Skin epidermis (tissue), 12 donors: ENCODE data around the gene MRPL20.
A peak's percentile ranks its signal among the peaks of the same experiment; 100 is the strongest.
"Not testable (repeated sequence)": the region's sequence is repeated elsewhere in the genome, so short reads cannot be mapped to it uniquely, and the experiment has no call there.

Experiments used
- H3K27ac ChIP-seq, 21 experiments: fragments of 200-600 bp; sonication (generic) in 11 of 21; one replicate each; pipeline ENCODE4 v1.5.0; 2020; ENCODE audit warnings: mild to moderate bottlenecking in 3 of 21, inconsistent platforms in 2 of 21, moderate library complexity in 2 of 21
- H3K4me3 ChIP-seq, 7 experiments: fragments of 200-600 bp; sonication (generic) in 2 of 7; one replicate each; pipeline ENCODE4 v1.5.0; 2020; ENCODE audit warnings: inconsistent platforms in 2 of 7, mild to moderate bottlenecking in 2 of 7, moderate library complexity in 1 of 7

The MRPL20 gene

DNA sequence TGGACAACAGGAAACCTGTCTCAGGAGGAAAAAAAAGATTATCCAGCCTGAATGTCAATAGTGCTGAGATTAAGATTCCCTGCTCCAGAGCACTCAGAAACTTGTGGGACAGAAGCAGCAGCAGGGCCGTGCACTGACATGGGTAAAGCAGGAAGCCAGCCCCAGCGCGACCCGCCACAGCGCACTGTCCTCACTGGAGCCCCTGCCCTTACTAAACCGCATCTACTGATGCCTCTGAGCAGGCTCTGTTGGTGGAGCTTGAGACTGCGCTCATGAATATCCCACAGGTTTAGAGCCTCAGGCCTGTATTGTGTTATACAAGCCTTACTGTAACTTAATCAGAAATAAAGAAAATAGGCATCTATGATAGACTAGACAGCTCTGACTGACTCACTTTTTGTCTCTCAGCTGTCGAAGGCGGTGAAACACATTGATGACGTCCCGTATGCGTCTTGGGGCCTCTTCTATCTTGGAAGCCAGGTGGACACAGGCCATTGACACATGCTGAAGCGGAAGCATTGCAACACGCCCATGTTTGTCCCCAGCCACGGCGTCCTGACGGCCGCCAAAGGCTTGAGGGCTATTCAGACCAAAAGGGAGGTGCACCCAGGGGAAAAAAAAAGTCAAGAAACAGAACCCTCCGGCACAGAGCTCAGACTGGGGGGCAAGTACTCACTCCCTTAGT lies 9.1 kb downstream of the MRPL20 start:
- H3K4me3 ChIP-seq = peak overlapping the region; percentile 72 to 100 (median 94)
- H3K27ac ChIP-seq = peak overlapping the region in 20 of 21 experiments; percentile 64 to 99 (median 96)

DNA sequence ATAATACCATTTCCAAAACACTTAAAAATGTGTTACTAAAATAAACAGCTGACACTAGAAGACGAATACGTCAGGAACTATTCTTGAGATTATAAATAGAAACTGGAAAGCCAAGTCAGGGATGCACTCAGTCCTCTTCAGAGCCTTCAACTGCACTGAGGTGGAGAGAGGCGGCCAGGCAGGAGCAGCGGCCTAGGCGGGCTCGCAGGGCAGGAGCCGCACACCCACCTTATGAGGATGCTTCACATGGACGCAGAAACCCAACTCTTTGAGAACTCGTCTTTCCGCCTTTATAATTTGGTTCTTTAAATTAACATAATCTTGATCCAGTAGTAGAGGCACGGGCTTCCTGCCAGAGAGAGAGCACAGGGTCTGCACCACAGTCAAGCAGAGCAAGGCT lies 11.9 kb downstream of the MRPL20 start:
- Histone ChIP-seq H3K4me3 (no peak overlapping the region), H3K27ac (no peak overlapping the region)

DNA sequence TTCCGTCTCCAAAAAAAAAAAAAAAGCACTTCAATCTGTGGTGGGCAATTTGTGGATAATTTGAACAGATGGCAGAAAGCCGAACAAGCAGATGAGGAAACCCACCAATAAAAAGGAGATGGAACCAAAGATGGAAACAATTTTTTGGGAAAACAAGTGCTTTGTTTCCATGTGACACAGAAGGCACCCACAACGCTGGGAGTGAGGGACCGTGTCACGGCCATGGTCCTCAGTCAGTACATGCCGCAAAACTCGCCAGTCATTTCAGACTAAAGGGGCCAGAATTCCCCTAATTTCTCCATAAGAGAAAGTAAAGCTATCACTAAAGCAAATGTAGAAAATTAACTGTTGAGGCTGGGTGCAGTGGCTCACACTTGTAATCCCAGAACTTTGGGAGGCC lies 13.0 kb downstream of the MRPL20 start:
- no peak overlapping the region for H3K4me3 ChIP-seq
- H3K27ac ChIP-seq = no peak overlapping the region

DNA sequence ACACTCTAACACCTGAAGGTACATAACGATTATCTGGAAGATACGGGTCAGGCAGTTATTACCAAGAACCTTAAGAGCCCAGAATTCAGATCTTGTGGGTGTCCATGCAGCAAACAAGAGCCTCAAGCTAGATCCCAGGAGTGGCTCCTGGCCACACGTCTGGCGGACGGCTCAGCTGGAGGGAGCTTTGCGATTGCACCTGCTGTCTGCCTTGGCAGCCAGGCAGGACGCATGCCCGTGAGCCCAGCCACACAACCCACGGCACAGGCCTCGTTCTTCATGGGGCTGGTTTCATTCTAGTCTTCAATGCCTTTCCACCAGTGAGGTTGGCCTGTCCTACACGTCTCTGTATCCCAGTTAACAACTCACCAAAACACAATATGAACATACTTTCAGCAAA lies 13.7 kb downstream of the MRPL20 start:
- Histone ChIP-seq H3K27ac (no peak overlapping the region), H3K4me3 (no peak overlapping the region)

DNA sequence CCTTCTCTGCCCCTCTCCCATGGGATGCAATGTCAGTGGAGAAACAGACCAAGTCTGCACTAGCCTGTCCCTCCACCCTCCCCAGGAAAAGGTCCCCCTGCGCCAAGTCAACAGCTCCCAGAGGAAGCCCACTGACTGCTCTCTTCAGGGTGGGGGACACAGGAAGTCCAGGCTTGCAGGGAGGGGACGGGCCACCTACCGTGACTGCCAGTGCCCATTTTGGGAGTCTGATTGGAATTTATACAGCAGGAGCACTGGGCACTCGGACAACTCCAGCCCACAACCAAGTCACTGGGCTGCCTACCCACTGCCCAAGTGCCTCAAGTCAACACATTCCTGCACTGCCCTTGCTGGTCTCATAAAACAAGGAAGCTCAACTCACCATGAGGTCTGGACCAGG lies 14.1 kb downstream of the MRPL20 start:
- Histone ChIP-seq H3K27ac (no peak overlapping the region), H3K4me3 (no peak overlapping the region)

DNA sequence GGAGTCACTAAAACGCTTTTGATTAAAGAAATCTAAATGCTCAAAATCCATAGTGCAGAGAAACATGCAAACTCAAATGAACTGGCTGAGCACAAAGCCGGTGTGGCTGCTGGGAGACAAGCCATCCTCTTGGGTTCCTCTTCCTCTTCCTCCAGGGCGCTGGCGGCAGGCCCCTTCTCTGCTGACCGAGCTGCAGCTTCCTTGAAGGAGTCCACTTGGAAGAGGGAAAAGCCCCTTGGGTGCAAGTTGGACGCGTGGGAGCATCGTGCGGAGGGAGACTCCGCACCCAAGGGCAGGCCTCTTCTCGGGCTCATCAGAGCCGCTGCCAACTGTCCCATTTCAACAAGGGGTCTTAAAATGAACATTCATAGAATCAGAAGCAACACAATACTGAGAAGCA lies 15.9 kb downstream of the MRPL20 start:
- Histone ChIP-seq H3K27ac (no peak overlapping the region), H3K4me3 (no peak overlapping the region)

DNA sequence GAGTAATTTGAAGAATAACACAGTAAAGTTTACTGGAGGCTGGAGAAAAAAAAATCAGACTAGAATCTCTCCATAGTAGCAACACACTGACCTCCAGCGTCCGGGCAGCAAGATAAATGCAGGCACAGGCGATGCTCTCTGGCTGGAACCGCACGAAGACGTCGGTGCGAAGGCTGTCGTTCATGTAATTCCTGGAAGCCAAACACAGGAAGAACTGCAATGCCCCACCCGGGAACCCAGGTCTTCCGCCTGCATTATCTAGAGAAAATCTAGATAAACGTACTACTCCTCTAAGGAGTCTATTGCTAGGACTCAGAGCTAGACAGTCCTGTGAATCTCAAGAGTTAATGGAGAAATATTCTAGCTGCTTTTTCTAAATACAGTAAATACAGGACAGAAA lies 16.4 kb downstream of the MRPL20 start:
- no peak overlapping the region for H3K27ac ChIP-seq
- no peak overlapping the region for H3K4me3 ChIP-seq

DNA sequence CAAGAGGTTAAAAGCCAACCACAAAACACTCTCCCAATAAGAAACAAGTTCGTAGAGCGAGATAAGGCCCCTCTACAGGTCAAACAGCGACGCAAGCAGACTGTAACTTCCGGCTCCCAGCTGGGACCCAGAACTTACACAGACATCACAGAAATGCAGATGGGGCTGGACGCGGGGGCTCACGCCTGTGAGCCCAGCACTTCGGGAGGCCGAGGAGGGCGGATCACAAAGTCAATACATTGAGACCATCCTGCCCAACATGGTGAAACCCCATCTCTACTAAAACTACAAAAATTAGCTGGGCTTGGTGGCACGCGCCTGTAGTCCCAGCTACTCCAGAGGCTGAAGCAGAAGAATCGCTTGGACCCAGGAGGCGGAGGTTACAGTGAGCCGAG lies 19.0 kb downstream of the MRPL20 start:
- Histone ChIP-seq H3K4me3 (no peak overlapping the region), H3K27ac (no peak overlapping the region)

DNA sequence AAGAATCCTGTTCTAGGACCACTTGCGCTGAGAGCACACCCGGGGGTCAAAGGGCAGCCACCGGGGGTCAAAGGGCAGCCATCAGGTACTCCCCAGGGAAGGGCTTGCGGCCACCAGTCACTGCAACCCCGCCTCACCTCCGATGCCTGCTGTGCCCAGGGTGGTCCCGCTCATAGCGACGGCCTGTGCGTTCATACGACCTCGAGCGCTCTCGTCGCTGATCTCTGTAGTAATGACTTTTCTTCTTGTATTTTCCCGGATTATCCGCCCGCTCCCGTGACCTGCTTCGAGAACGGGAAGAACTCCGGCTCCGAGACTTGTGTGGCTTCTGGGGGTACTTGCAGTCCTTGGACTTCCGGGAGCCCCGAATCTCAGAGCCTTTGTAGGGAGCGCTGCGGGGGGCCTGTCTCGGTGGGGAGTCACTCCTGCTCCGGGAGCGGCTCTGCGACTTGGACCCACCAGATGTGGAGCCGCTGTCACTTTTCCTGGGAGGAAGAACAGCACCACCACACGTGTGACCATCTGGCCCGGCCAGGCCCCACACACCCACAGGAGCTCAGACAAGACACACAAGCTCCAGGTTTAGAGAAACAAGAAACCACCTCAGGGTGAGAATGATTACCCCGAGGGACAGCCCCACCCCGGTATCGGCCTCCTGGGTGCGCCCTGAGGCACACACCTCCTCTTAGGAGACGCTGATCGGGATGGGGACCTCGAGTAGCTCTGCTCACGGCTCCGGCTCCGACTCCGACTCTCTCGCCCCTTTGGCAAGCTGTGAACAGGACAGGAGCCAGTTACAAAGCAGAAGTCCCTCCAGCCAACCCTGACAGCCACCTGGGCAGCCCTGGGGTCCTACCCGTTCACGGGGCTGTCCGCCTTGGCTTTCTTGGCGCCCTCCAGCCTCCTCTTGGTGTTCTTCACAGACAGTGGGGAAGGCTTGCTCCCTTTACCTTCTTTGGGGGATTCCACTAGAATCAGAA lies 19.7 kb downstream of the MRPL20 start:
- Histone ChIP-seq H3K4me3 (no peak overlapping the region), H3K27ac (no peak overlapping the region)

DNA sequence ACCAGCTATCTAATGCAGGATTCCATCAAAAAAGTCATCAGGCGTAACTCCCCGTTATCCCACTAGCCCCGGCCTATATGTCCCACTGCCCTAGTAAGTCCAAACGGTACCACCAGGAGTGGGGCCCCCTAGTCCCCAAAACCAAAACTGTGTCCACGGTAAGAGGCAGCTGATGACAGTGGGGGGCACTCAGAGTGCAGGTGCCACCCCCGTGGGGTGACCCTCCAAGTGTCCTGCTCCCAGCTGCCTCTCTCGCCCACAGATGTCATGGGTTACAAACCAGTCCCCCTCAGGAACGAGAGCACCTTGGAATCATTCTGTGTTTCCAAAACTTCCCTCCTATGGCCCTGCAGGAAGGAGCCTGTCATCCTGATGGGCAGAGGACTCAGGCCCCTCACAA lies 21.2 kb downstream of the MRPL20 start:
- Histone ChIP-seq H3K4me3 (no peak overlapping the region), H3K27ac (no peak overlapping the region)

DNA sequence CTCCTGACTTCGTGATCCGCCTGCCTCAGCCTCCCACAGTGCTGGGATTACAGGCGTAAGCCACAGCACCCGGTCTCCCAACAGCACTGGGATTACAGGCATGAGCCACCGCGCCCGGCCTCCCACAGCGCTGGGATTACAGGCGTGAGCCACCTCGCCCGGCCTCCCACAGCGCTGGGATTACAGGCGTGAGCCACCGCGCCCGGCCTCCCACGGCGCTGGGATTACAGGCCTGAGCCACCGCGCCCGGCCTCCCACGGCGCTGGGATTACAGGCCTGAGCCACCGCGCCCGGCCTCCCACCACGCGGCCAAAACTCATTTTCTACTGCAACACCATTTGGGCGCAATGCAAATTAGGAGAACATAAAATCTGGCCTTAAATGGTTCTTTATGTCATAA lies 21.8 kb downstream of the MRPL20 start:
- H3K27ac ChIP-seq, H3K4me3 ChIP-seq: not testable (repeated sequence)

DNA sequence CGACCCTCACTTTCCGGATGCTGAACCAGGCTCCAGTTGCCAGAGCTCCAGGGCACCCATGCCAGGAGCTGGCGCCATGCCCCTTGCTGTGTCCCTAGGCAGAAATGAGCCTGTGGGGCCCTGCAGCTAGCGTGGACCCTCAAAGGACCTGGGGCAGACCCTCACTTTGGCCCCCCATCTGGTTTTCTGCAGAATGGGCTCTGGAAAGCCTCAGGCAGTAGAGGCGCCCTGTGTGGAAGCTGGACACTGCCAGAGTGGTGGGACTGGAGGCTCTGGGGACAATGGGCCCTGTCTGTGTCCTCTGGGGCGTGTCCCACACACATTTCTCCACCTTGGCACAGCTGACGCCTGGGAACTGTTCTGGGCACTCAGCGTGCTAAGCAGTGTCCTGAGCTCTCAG lies 25.8 kb downstream of the MRPL20 start:
- H3K27ac ChIP-seq = no peak overlapping the region

DNA sequence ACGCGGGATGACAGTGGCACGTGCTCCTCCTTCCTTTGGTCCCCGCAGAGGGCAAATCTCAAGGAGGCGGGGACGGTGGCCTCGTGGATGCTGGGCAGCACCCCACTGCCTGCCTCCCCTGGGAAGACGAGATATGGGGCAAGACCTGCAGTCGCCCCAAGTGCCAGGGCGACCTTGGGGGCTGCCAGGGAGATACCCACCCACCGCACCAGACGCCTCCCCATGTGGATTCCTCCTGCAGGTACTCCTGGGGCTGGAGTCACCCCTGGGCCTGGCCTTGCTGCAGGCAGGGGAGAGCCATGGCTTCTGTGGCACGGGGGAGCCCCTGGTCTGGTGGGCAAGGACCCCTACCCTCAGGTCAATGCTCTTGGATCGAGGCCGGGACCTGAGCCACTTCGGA lies 26.2 kb downstream of the MRPL20 start:
- Histone ChIP-seq H3K4me3 (no peak overlapping the region), H3K27ac (no peak overlapping the region)

More for the DNA sequence above, 25.8 kb downstream of the MRPL20 start:
- H3K4me3 ChIP-seq = no peak overlapping the region

DNA sequence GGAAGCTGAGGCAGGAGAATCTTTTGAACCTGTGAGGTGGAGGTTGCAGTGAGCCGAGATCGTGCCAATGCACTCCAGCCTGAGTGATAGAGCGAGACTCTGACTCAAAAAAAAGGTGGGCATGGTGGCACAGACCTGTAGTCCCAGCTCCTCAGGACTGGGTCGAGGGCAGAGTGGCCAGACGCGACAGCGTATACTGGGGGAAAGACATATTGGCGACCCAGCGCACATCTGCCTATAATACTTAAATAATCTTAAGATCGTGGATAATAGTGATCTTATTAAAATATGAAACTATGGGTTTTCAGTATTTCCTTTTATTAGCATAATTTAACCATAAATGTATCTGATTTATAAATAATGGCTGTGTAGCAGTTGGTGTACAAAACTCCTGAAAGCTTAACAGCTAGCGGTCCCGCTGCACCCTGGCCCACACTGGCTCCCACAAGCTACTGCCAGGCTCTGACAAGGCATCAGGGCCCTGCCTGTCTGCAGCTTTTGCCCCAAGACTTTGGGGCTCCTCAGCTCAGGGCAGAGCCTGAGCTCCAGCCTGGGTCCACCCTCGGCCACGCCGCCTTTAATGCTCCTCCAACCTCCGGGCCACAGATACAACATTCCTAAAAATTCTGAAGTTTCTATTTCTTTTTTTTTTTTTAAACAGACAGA lies 29.4 kb downstream of the MRPL20 start:
- H3K4me3 ChIP-seq = no peak overlapping the region
- H3K27ac ChIP-seq = no peak overlapping the region

DNA sequence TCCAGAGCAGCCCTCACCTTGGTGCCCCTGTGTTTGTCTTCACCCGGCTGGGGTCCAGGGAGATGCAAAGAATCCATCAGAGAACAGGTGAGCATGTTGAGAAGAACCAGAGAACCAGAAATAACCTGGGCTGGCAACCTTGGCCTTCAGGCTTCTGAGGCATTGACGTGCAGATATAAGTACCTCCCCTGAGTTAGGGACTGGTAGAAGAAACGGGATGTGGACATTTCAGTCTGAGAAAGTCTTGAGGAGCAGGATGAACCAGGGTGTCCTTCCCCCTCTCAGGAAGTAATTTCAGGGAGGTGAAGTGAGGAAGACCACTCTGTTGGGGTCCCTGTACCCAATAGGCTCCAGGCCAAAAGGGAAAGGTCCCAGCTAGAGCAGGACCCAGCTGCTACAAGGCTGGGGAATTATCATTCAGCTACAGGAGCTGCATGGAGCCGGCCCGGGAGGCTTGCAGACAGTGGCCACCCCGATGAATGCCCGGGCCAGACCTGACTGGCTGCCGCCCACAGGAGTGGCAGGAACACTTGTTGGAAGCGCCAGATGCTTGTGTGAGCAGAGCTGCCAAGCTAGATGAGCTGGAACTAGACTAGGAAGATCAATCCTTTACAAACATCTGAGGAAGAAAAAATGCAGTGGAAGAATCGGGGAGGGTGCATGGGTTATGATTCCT lies 30.4 kb downstream of the MRPL20 start:
- Histone ChIP-seq H3K4me3 (peak overlapping the region in 2 of 7 experiments; percentile 94 to 97), H3K27ac (peak overlapping the region in 9 of 21 experiments; percentile 31 to 98 (median 92))

DNA sequence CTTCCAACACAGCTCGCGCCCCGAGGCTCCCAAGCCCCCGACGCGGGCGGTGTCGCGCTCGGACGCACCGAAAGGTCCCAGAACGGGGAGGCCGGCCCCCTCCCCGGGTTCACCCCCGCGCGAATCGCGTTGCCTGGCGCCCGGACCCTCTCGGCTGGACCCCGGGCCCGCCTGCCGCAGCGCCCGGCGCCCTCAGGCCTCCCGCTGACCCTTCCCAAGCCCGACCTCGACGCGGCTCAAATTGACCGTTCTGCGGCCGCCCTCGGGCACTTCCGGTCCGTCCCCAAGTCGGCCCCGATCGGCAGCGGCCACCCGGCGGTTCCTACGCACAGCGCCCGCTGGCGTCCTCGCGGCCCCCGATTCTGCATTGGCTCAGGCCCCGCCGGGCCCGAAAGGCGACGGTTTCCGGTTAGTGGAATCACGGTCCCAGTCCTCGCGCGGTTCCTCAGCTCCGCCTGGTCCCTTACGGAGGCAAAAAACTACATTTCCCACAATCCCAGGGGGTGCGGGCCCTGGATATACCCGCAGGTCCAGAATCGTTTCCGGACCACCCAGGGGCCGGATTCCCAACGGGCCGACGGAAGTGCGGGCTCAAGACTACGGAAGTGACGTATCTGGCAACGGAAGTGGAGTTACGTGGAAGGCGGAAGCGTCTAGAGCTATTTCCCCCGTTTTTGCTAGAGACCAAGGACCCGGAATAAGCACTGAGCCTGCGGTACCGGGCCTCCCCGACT lies 32.0 kb downstream of the MRPL20 start, which contains the start of gene AURKAIP1:
AURKAIP1 (minus strand) TSS at position 279 of the 734 bp plus-strand sequence. CDS start 451 bp downstream, outside the sequence.
- peak within 1 kb of the TSS; percentile 75 to 99 (median 96) for H3K27ac ChIP-seq
- peak within 1 kb of the TSS; percentile 75 to 97 (median 89) for H3K4me3 ChIP-seq

DNA sequence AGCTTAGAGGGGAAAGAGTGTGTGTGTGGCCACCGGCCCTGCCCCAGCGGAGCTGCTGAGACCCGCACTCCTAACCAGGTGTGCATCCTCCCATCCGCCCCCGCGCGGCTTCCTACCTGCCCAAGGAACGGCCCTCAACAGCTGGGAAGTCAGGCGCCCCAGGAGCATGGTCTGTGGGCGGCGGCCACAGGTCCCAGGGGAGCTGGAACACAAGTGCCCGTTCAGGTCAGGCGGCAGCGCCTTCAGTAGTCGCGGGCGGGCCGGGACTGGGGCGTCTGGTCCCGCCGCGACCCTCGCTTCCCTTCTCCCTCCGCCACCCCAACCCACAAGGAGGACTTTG lies 32.5 kb downstream of the MRPL20 start:
- Histone ChIP-seq H3K27ac (peak overlapping the region; percentile 75 to 99 (median 96)), H3K4me3 (peak overlapping the region; percentile 75 to 97 (median 89))

DNA sequence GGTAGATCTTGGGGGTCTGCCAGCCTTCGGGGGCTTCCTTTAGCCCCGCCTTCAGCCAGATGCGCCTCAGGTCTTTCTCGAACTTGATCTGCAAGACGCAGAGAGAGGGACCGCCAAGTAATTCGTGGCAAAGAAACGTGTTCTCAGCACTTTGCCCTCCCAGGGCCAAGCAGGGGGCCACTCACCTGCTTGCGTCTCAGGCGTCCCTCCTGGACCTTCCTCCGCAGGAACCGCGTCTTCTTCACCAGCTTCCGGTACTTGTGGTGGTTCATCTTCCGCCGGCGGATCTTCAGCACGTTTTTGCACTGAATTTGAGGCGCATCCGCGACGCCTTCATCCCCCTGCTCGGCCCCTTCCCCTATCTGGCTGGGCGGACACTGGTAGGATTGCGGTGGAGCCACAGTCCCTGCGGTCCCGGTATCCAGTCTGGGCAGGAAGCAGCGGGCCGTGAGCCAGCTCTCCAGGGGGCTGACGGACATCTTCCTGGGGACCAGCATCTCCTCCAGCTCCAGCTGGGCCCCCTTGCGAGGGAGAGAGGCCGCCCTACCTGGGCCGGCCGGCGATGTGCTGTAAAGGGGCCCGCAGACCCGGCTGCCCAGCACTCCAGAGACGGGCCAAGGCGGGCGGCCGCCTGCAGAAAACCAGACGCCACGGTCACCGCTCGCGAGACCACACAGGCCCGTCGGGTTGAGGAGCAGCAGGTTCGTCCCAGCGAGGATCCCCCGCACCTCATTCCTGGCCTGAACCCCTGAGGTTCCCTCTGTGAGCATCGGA lies 33.1 kb downstream of the MRPL20 start:
- peak overlapping the region; percentile 75 to 97 (median 89) for H3K4me3 ChIP-seq
- peak overlapping the region in 20 of 21 experiments; percentile 77 to 99 (median 96) for H3K27ac ChIP-seq
